OCI-LY7 (cell line): ENCODE measurements around the gene PCNX3.

Source experiments
- CTCF ChIP-seq: fragments of 200-600 bp; sonication (generic); conservative IDR thresholded peaks from 2 replicates; pipeline ENCODE4 v1.5.1; 2014; ENCODE audit warnings: mild to moderate bottlenecking, antibody characterized with exemption, low read length, moderate library complexity, mixed read lengths
- EZH2phosphoT487 ChIP-seq: fragments of 200-600 bp; sonication (generic); IDR thresholded peaks from 2 replicates; pipeline ENCODE4 v1.6.1; 2018; ENCODE audit warnings: low read depth, borderline replicate concordance, mild to moderate bottlenecking, mixed run types, antibody characterized with exemption, low read length, moderate library complexity, mixed read lengths

GRCh38 chr11:65646288-65646957 lies 30.8 kb downstream of the PCNX3 start:
- TF ChIP-seq CTCF (no peak), EZH2phosphoT487 (no peak)
